HG02973 (cell line): ENCODE results near the gene LAIR1.

Experiments
- ATAC-seq: cut with Tn5 transposase; IDR thresholded peaks from one replicate; pipeline ENCODE4 v1.9.1; 2021; ENCODE audit warnings: moderate library complexity; ENCODE audit not compliant: unreplicated experiment

Gene LAIR1

GRCh38 chr19:54319892-54320670, 44.6 kb downstream of the LAIR1 start:
- ATAC-seq = no peak

- no peak for ATAC-seq
Observed at GRCh38 chr19:54319049-54319448, 45.7 kb downstream of the LAIR1 start.

- no peak for ATAC-seq
Observed at GRCh38 chr19:54317965-54318240, 46.8 kb downstream of the LAIR1 start.

GRCh38 chr19:54317108-54317964, 47.4 kb downstream of the LAIR1 start:
- no peak for ATAC-seq

- no peak for ATAC-seq
Observed at GRCh38 chr19:54316746-54317107, 48.0 kb downstream of the LAIR1 start.

- no peak for ATAC-seq
Observed at GRCh38 chr19:54315956-54316355, 48.8 kb downstream of the LAIR1 start.

GRCh38 chr19:54312436-54313377, 52.0 kb downstream of the LAIR1 start, which contains the start of gene LILRA5:
TSS of gene LILRA5 (minus strand) at chr19:54313166. CDS start at chr19:54313019, 147 bp downstream.
- ATAC-seq = no peak

- no peak for ATAC-seq
Observed at GRCh38 chr19:54312011-54312410, 52.7 kb downstream of the LAIR1 start.

- ATAC-seq = no peak
Observed at GRCh38 chr19:54311486-54311885, 53.2 kb downstream of the LAIR1 start.

GRCh38 chr19:54310543-54310942, 54.2 kb downstream of the LAIR1 start:
- no peak for ATAC-seq

GRCh38 chr19:54309811-54310210, 54.9 kb downstream of the LAIR1 start:
- ATAC-seq = no peak

GRCh38 chr19:54307389-54308020, 57.2 kb downstream of the LAIR1 start:
- ATAC-seq = no peak

GRCh38 chr19:54305141-54305540, 59.6 kb downstream of the LAIR1 start:
- ATAC-seq = no peak

- no peak for ATAC-seq
Observed at GRCh38 chr19:54302257-54302656, 62.5 kb downstream of the LAIR1 start.
